K562 (cell line): Measurements from ENCODE around the gene NEDD8. TPM values are rescaled to one million over a fixed set of nuclear protein-coding genes. Genes with fewer than 3 reads are reported as not detected.

ENCODE experiments used
- EGR1 ChIP-seq: fragments of 450-650 bp; conservative IDR thresholded peaks from 2 replicates; pipeline ENCODE4 v1.6.1; 2017; ENCODE audit warnings: mild to moderate bottlenecking
- FOS ChIP-seq: IDR thresholded peaks from 3 replicates; pipeline ENCODE4 v1.6.1; 2011; ENCODE audit not compliant: insufficient read length; ENCODE audit errors: extremely low read depth
- FOXP4 ChIP-seq: sonication (generic); formaldehyde crosslinking; IDR thresholded peaks from 2 replicates; pipeline ENCODE4 v1.8.0; 2022; ENCODE audit warnings: mild to moderate bottlenecking, missing genetic modification reagents, borderline replicate concordance
- JUNB ChIP-seq: fragments of 450-650 bp; formaldehyde crosslinking; conservative IDR thresholded peaks from 2 replicates; pipeline ENCODE4 v1.4.0; 2020; ENCODE audit warnings: mild to moderate bottlenecking
- KDM1A ChIP-seq, 2 experiments: fragments of 450-650 bp; IDR thresholded peaks; 2 replicates each; pipeline ENCODE4 v1.6.1; 2016; ENCODE audit warnings: mild to moderate bottlenecking in 2 of 2
- KLF16 ChIP-seq: IDR thresholded peaks from 2 replicates; pipeline ENCODE4 v1.6.1; 2016; ENCODE audit warnings: antibody characterized with exemption
- MED1 ChIP-seq: sonication (generic); formaldehyde crosslinking; IDR thresholded peaks from 2 replicates; pipeline ENCODE4 v1.8.1; 2023; ENCODE audit warnings: missing genetic modification reagents, borderline replicate concordance
- MTA1 ChIP-seq: fragments of 450-650 bp; IDR thresholded peaks from 2 replicates; pipeline ENCODE4 v1.6.1; 2017; ENCODE audit warnings: borderline replicate concordance
- NKRF ChIP-seq: fragments of 450-650 bp; IDR thresholded peaks from 2 replicates; pipeline ENCODE4 v1.6.1; 2016; ENCODE audit warnings: borderline replicate concordance
- PYGO2 ChIP-seq: fragments of 450-650 bp; IDR thresholded peaks from 2 replicates; pipeline ENCODE4 v1.6.1; 2016; ENCODE audit warnings: mild to moderate bottlenecking, missing genetic modification characterization, moderate library complexity, missing compliant biosample characterization
- XRCC5 ChIP-seq: fragments of 200-400 bp; formaldehyde crosslinking; IDR thresholded peaks from 2 replicates; pipeline ENCODE4 v1.6.1; 2017; ENCODE audit warnings: low read depth, mild to moderate bottlenecking, low read length
- ZFP91 ChIP-seq: sonication (generic); formaldehyde crosslinking; IDR thresholded peaks from 2 replicates; pipeline ENCODE4 v1.8.0; 2022; ENCODE audit warnings: mild to moderate bottlenecking, missing genetic modification reagents
- ZNF174 ChIP-seq: fragments of 250-450 bp; sonication (Bioruptor Pico); IDR thresholded peaks from 2 replicates; pipeline ENCODE4 v1.4.0; 2020; ENCODE audit warnings: mild to moderate bottlenecking
- ZNF511 ChIP-seq: sonication (generic); formaldehyde crosslinking; IDR thresholded peaks from 2 replicates; pipeline ENCODE4 v1.8.0; 2022; ENCODE audit warnings: mild to moderate bottlenecking, missing genetic modification reagents
- ZNF766 ChIP-seq: fragments of 200-800 bp; sonication (Bioruptor generic); conservative IDR thresholded peaks from 2 replicates; pipeline ENCODE4 v1.6.1; 2016; ENCODE audit warnings: missing genetic modification characterization, missing compliant biosample characterization
- ZNF780A ChIP-seq: fragments of 250-450 bp; sonication (Bioruptor Pico); IDR thresholded peaks from 2 replicates; pipeline ENCODE4 v1.5.0; 2021; ENCODE audit warnings: mild to moderate bottlenecking
- polyA plus RNA-seq, 8 experiments: library from polyadenylated mRNA; depleted of rRNA in 4 of 8; stranded (reverse) in 5 of 8; unstranded in 3 of 8; fragments of >200 nt; fragmentation: Nextera tagmentation in 2 of 8; fragmentation: Illumina TruSeq in 1 of 8; extraction: Ambion mirVana in 2 of 8; extraction: Trizol in 1 of 8; gene quantifications; 2 replicates each; pipeline versions ENCODE4 v1.2.1 to v1.2.3, GENCODE V29; 2011 to 2014; ENCODE audit warnings: inconsistent platforms in 1 of 8, missing spikeins in 1 of 8
- total RNA-seq, 7 experiments: library from RNA; depleted of rRNA in 6 of 7; stranded (reverse); fragments of >200 nt in 6 of 7; fragmentation: Illumina TruSeq in 2 of 7; extraction: Trizol in 2 of 7; gene quantifications; 2 replicates each; pipeline versions ENCODE4 v1.2.1 to v1.2.3, GENCODE V29; 2011 to 2021; ENCODE audit warnings: low replicate concordance in 1 of 7

The NEDD8 gene
- total and polyA plus RNA-seq, 9 of the 15 experiments (the other 6 are each of a cell fraction or from before 2014, with no cell fraction given), result 142 to 691 (median 260) TPM

- TF ChIP-seq FOXP4 (CRISPR knock-in tag), result no peak
- TF ChIP-seq KDM1A (IDR thresholded peaks at IDR 0.05), result no peak
- peak; percentile 92 for TF ChIP-seq ZFP91 (CRISPR knock-in tag)
- 0 out of 2 replicates have a peak, but pooled peaks have one; percentile 48 for TF ChIP-seq ZNF766
- TF ChIP-seq MTA1, result peak; percentile 98
- TF ChIP-seq PYGO2, result no peak
- TF ChIP-seq XRCC5, result no peak
- TF ChIP-seq JUNB (CRISPR knock-in tag), result no peak
- 0 out of 2 replicates have a peak, but pooled peaks have one; percentile 29 for TF ChIP-seq ZNF511 (CRISPR knock-in tag)
- no peak for TF ChIP-seq ZNF174
- peak; percentile 48 for TF ChIP-seq FOS
- TF ChIP-seq MED1 (CRISPR knock-in tag), result no peak
- peak; percentile 69 for TF ChIP-seq EGR1
- TF ChIP-seq NKRF, result peak; percentile 90
- TF ChIP-seq ZNF780A (CRISPR knock-in tag), result no peak
- TF ChIP-seq KLF16, result no peak
Measured at GRCh38 chr14:24212924-24213865, 19.0 kb downstream of the NEDD8 start, which contains the start of gene CHMP4A (continued).
